Panc1 (cell line): ENCODE results near the gene SLC34A3. TPM values are rescaled to one million over a fixed set of nuclear protein-coding genes. Genes with fewer than 3 reads are reported as not detected.

Source experiments
- ATAC-seq: fragments of 200-7000 bp; cut with Tn5 transposase; 2 replicates; pipeline ENCODE4 v1.9.1; 2020; ENCODE audit warnings: mild to moderate bottlenecking, moderate library complexity
- BruUV-seq: library from RNA; stranded (reverse); fragments of 400-500 nt; replicated peaks from 2 replicates; lab custom pipeline; 2021; lab: Mats Ljungman, UMichigan
- CTCF ChIA-PET: fragments of 300-600 bp; sonication (Branson Sonifier 250); formaldehyde crosslinking; loops from one replicate; lab custom pipeline; 2022; ENCODE audit warnings: antibody characterized with exemption; lab: Charles Lee
- POLR2A ChIA-PET: fragments of 300-600 bp; sonication (Branson Sonifier 250); formaldehyde crosslinking; loops from one replicate; lab custom pipeline; 2022; ENCODE audit warnings: antibody characterized with exemption; lab: Charles Lee
- DNase-seq: peaks from one replicate; pipeline ENCODE4 v3.0.0-alpha.2; 2010; ENCODE audit warnings: low read depth, low spot score
- H3K27ac ChIP-seq: 2 replicates; pipeline ENCODE4 v1.5.1; 2011; ENCODE audit warnings: mild to moderate bottlenecking, low read length, inconsistent platforms
- H3K27me3 ChIP-seq: fragments of 200-500 bp; sonication (Bioruptor generic); 2 replicates; pipeline ENCODE4 v1.6.0; 2014; ENCODE audit warnings: low read length, inconsistent platforms; ENCODE audit not compliant: control insufficient read depth, insufficient read depth
- H3K36me3 ChIP-seq: fragments of 200-500 bp; sonication (Bioruptor generic); 2 replicates; pipeline ENCODE4 v1.5.1; 2014; ENCODE audit warnings: inconsistent platforms, mild to moderate bottlenecking, low read length, moderate library complexity; ENCODE audit not compliant: control insufficient read depth, insufficient read depth
- H3K4me1 ChIP-seq: 2 replicates; pipeline ENCODE4 v1.5.1; 2011; ENCODE audit warnings: inconsistent platforms, mild to moderate bottlenecking, low read length, moderate library complexity; ENCODE audit not compliant: control insufficient read depth, insufficient read depth
- H3K4me3 ChIP-seq, 2 experiments: 2 replicates each; pipeline ENCODE4 v1.5.1; 2011 to 2012; ENCODE audit warnings: low read depth in 2 of 2, low read length in 2 of 2, mild to moderate bottlenecking in 2 of 2, inconsistent platforms in 1 of 2, moderate library complexity in 1 of 2
- H3K9me3 ChIP-seq: fragments of 200-500 bp; sonication (Bioruptor generic); 2 replicates; pipeline ENCODE4 v1.5.1; 2014; ENCODE audit warnings: low read depth, mild to moderate bottlenecking, inconsistent platforms, low read length, moderate library complexity; ENCODE audit not compliant: control insufficient read depth, insufficient read depth
- CTCF ChIP-seq: fragments of 450-650 bp; IDR thresholded peaks from 2 replicates; pipeline ENCODE4 v1.5.1; 2017; ENCODE audit warnings: mild to moderate bottlenecking
- POLR2AphosphoS5 ChIP-seq: IDR thresholded peaks from 2 replicates; pipeline ENCODE4 v1.6.1; 2012; ENCODE audit warnings: mild to moderate bottlenecking, low read depth, low read length, moderate library complexity
- SIN3A ChIP-seq: IDR thresholded peaks from 2 replicates; pipeline ENCODE4 v1.6.1; 2012; ENCODE audit warnings: low read depth, mild to moderate bottlenecking, low read length, moderate library complexity, borderline replicate concordance; ENCODE audit not compliant: insufficient read depth
- TCF7L2 ChIP-seq: IDR thresholded peaks from 2 replicates; pipeline ENCODE4 v1.6.1; 2011; ENCODE audit warnings: mild to moderate bottlenecking, low read depth, low read length, inconsistent platforms
- in situ Hi-C: cut with HindIII; loops from 2 replicates; pipeline ENCODE4 v1.10.0; 2016; ENCODE audit warnings: low sequenced_read_pairs, low pct_unique_long_range_greater_than_20kb
- intact Hi-C: fragments of 100-400 bp; cut with micrococcal nuclease; formaldehyde crosslinking; loops from one replicate; pipeline ENCODE4 v1.10.0; 2022; ENCODE audit not compliant: unreplicated experiment
- total RNA-seq: library from RNA; stranded (reverse); gene quantifications from one replicate; pipeline ENCODE4 v1.2.1, GENCODE V29; 2021; ENCODE audit not compliant: unreplicated experiment
- TF ChIP-seq, protein P1 (sequence below), 2 experiments: IDR thresholded peaks; 2 replicates each; pipeline ENCODE4 v1.6.1; 2011 to 2012; ENCODE audit warnings: low read depth in 2 of 2, control low read depth in 1 of 2, low read length in 1 of 2, mild to moderate bottlenecking in 1 of 2, moderate library complexity in 1 of 2; ENCODE audit not compliant: insufficient read depth in 1 of 2

Gene SLC34A3
- total RNA-seq, 1 experiment from 2014 or later = not detected

DNA sequence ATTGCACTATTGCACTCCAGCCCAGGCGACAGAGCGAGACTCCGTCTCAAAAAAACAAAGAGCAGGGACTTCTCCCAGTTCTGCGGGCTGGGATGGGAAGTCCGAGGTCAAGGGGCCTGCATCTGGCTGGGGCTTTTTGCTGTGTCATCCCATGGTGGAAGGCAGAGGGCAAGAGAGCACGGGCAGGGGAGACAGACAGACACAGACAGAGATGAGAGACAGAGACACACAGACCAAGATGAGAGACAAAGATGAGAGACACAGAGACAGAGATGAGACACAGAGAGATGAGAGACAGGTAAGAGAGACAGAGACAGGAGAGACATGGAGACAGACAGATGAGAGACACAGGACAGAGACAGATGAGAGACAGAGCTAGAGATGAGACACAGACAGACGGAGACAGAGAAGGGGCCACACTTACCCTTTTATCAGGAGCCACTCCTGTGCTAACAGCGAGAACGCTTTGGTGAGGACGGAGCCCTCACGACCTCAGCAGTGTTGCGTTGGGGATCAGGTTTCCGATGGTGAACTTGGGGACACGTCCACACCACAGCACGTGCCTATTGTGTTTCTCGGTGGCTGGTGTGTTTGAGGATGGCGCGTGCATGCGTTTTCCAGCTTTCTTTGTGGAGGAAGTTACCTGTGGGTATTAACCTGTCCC lies 38.0 kb downstream of the SLC34A3 start:
- intact Hi-C loops (no loop called here), in situ Hi-C loops (no loop called here)
- no TSS peak for BruUV-seq
- DNase-seq = no peak
- ChIA-PET POLR2A (interaction anchor here (0.7 kb wide), 1 partner anchor 41 kb away, joined by 3 read pairs; no protein-coding TSS in a partner anchor), CTCF (interaction anchor here (0.6 kb wide), 1 partner anchor 9 kb away, joined by 6 read pairs; no protein-coding TSS in a partner anchor)
- Histone ChIP-seq H3K27me3 (no peaks in the 10 kb centered on the region), H3K4me3 (no peak overlapping the region), H3K9me3 (no peaks in the 10 kb centered on the region), H3K27ac (no peak overlapping the region), H3K4me1 (no peaks in the 10 kb centered on the region), H3K36me3 (no peaks in the 10 kb centered on the region; the same call in 1 of the 2 replicates)
- TF ChIP-seq, protein P1, sequence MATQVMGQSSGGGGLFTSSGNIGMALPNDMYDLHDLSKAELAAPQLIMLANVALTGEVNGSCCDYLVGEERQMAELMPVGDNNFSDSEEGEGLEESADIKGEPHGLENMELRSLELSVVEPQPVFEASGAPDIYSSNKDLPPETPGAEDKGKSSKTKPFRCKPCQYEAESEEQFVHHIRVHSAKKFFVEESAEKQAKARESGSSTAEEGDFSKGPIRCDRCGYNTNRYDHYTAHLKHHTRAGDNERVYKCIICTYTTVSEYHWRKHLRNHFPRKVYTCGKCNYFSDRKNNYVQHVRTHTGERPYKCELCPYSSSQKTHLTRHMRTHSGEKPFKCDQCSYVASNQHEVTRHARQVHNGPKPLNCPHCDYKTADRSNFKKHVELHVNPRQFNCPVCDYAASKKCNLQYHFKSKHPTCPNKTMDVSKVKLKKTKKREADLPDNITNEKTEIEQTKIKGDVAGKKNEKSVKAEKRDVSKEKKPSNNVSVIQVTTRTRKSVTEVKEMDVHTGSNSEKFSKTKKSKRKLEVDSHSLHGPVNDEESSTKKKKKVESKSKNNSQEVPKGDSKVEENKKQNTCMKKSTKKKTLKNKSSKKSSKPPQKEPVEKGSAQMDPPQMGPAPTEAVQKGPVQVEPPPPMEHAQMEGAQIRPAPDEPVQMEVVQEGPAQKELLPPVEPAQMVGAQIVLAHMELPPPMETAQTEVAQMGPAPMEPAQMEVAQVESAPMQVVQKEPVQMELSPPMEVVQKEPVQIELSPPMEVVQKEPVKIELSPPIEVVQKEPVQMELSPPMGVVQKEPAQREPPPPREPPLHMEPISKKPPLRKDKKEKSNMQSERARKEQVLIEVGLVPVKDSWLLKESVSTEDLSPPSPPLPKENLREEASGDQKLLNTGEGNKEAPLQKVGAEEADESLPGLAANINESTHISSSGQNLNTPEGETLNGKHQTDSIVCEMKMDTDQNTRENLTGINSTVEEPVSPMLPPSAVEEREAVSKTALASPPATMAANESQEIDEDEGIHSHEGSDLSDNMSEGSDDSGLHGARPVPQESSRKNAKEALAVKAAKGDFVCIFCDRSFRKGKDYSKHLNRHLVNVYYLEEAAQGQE (IDR thresholded peaks at IDR 0.05; ENCODE audit: insufficient read depth in 1 of 2, low read depth in 2 of 2, low read length in 1 of 2) = no peak
- no peak for TF ChIP-seq POLR2AphosphoS5
- ATAC-seq = no peak

- Histone ChIP-seq H3K27ac (no peak overlapping the region), H3K4me1 (no peaks in the 10 kb centered on the region; the same call in 1 of the 2 replicates), H3K9me3 (no peaks in the 10 kb centered on the region), H3K27me3 (no peaks in the 10 kb centered on the region), H3K4me3 (no peak overlapping the region), H3K36me3 (no peaks in the 10 kb centered on the region; the same call in 1 of the 2 replicates)
- no peak for ATAC-seq
- in situ Hi-C loops (no loop called here), intact Hi-C loops (no loop called here)
- TF ChIP-seq POLR2AphosphoS5 (no peak), SIN3A (no peak), TCF7L2 (no peak), CTCF (no peak)
- TF ChIP-seq, protein P1 (IDR thresholded peaks at IDR 0.05; ENCODE audit: insufficient read depth in 1 of 2, low read depth in 2 of 2, low read length in 1 of 2) = no peak
- ChIA-PET CTCF (no interaction called here), POLR2A (interaction anchor here (0.7 kb wide), 1 partner anchor 42 kb away, joined by 3 read pairs; no protein-coding TSS in a partner anchor)
- no TSS peak for BruUV-seq
- DNase-seq = no peak
These were observed 38.6 kb downstream of the SLC34A3 start for GRCh38 chr9:137269231-137269772.
